ENCODE results near the gene TMEM175. TPM values are rescaled to one million over a fixed set of nuclear protein-coding genes. Genes with fewer than 3 reads are reported as not detected.

Gene TMEM175
- total and polyA plus RNA-seq, 2 donors (not counting 1 experiment from before 2014, with no cell fraction given) = 44.4 to 432 TPM

DNA sequence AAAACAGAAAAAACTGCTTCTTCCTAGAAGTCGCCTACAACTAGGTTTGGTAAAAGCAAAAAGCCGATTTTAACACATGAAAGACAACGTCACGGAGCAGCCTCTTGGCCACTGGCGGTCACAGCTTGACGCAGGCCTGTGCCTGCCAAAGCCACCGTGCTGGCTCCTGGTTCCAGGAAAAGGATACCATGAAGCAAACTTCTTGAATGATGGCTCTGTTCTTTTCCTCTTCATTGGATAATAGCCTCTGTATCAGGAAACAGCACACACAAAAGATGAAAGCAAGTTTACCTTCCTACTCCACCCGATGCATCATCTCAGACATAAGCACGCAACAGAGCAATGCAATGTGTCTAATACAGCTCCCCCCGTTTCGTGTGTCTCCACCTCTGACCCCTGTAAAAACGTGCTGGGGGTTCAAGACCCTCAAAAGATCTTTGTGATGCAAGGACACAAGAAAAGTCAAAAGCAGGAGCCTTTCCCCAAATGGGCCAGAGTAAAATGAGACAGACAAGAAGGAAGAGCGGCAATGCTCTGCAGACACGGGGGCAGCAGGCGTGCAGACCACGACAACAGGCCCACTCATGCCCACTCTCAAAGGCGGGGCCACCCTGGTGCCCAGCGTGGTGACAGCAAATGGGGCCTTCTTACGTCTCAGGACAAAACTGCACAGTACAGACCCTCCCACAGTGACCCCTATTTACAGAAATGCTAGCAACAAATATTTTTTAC, 19.5 kb upstream of the TMEM175 start:
- TF ChIP-seq, protein P1, sequence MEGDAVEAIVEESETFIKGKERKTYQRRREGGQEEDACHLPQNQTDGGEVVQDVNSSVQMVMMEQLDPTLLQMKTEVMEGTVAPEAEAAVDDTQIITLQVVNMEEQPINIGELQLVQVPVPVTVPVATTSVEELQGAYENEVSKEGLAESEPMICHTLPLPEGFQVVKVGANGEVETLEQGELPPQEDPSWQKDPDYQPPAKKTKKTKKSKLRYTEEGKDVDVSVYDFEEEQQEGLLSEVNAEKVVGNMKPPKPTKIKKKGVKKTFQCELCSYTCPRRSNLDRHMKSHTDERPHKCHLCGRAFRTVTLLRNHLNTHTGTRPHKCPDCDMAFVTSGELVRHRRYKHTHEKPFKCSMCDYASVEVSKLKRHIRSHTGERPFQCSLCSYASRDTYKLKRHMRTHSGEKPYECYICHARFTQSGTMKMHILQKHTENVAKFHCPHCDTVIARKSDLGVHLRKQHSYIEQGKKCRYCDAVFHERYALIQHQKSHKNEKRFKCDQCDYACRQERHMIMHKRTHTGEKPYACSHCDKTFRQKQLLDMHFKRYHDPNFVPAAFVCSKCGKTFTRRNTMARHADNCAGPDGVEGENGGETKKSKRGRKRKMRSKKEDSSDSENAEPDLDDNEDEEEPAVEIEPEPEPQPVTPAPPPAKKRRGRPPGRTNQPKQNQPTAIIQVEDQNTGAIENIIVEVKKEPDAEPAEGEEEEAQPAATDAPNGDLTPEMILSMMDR (IDR thresholded peaks at IDR 0.05) = no peak
- TF ChIP-seq EZH2 (IDR thresholded peaks at IDR 0.05; ENCODE audit: borderline replicate concordance, insufficient read depth, low read depth, low read length, poor library complexity, severe bottlenecking) = no peak
- H3K27me3 ChIP-seq (replicated peaks in 1 of 4; ENCODE audit: control extremely low read depth in 1 of 4, control insufficient read depth in 3 of 4, insufficient read depth in 4 of 4, low read length in 3 of 4) = no peaks in the 10 kb centered on the region
- peaks cover 2% of the 10 kb centered on the region for H3K9me3 Mint-ChIP-seq (ENCODE audit: insufficient read depth)
- 96% methylated on average over 19 of the region's 19 CpGs for WGBS (ENCODE audit: insufficient coverage)
- H3K9me3 ChIP-seq (ENCODE audit: control extremely low read depth in 1 of 3, control insufficient read depth in 2 of 3, insufficient read depth in 1 of 3, low read length in 2 of 3) = no peaks in the 10 kb centered on the region
- peaks cover 29% of the 10 kb centered on the region for H3K4me1 Mint-ChIP-seq
- ChIA-PET POLR2A (no interaction called here), CTCF (interaction anchor here (0.7 kb wide), 1 partner anchor 24 kb away, joined by 5 read pairs; no protein-coding TSS in a partner anchor)
- H2AFZ ChIP-seq (ENCODE audit: insufficient read depth, low read depth, low read length, poor library complexity, severe bottlenecking) = no peak overlapping the region
- intact Hi-C loops (cut with micrococcal nuclease) = no loop called here
- H3K4me3 ChIP-seq (ENCODE audit: control extremely low read depth in 1 of 5, extremely low read depth in 1 of 5, insufficient read depth in 1 of 5, low read depth in 2 of 5, low read length in 4 of 5) = no peak overlapping the region
- H3K4me2 ChIP-seq (replicated peaks; ENCODE audit: low read depth, low read length, poor library complexity, severe bottlenecking) = no peak overlapping the region
- peaks cover 100% of the 10 kb centered on the region for H3K79me2 ChIP-seq (ENCODE audit: control insufficient read depth, insufficient read depth, low read length)
- DNase-seq = no peak
- no peak for ATAC-seq (ENCODE audit: low read depth)
- H3K9ac ChIP-seq (ENCODE audit: low read length) = no peak overlapping the region
- H3K4me3 Mint-ChIP-seq = no peak overlapping the region
- peaks cover 2 to 44% of the 10 kb centered on the region in 2 experiments for H3K36me3 ChIP-seq (replicated peaks in 1 of 2; ENCODE audit: control extremely low read depth in 1 of 2, control insufficient read depth in 1 of 2, extremely low read depth in 1 of 2, insufficient read depth in 2 of 2, low read length in 1 of 2)
- H3K27ac Mint-ChIP-seq = no peak overlapping the region
- H3K27me3 Mint-ChIP-seq = no peaks in the 10 kb centered on the region
- H3K27ac ChIP-seq (ENCODE audit: low read length in 2 of 2) = no peak overlapping the region
- H4K20me1 ChIP-seq (ENCODE audit: control insufficient read depth, insufficient read depth, low read length, poor library complexity, severe bottlenecking) = peaks cover 98% of the 10 kb centered on the region
- H3K4me1 ChIP-seq (ENCODE audit: control insufficient read depth in 2 of 2, insufficient read depth in 2 of 2, low read length in 2 of 2) = peaks cover 20 to 24% of the 10 kb centered on the region in 2 donors

GRCh38 chr4:913280-913618, 19.0 kb upstream of the TMEM175 start:
- H3K27ac ChIP-seq (ENCODE audit: low read length in 2 of 2) = no peak overlapping the region
- peaks cover 98% of the 10 kb centered on the region for H4K20me1 ChIP-seq (ENCODE audit: control insufficient read depth, insufficient read depth, low read length, poor library complexity, severe bottlenecking)
- ChIA-PET CTCF (no interaction called here), POLR2A (no interaction called here)
- no peak for DNase-seq
- no peaks in the 10 kb centered on the region for H3K9me3 ChIP-seq (ENCODE audit: control extremely low read depth in 1 of 3, control insufficient read depth in 2 of 3, insufficient read depth in 1 of 3, low read length in 2 of 3)
- no peak overlapping the region for H3K9ac ChIP-seq (ENCODE audit: low read length)
- H3K27ac Mint-ChIP-seq = no peak overlapping the region
- TF ChIP-seq, protein P1 (IDR thresholded peaks at IDR 0.05) = no peak
- no peak for TF ChIP-seq EZH2 (IDR thresholded peaks at IDR 0.05; ENCODE audit: borderline replicate concordance, insufficient read depth, low read depth, low read length, poor library complexity, severe bottlenecking)
- WGBS (ENCODE audit: insufficient coverage) = 98% methylated on average over 4 of the region's 4 CpGs
- H3K4me1 Mint-ChIP-seq = peaks cover 35% of the 10 kb centered on the region
- peaks cover 2% of the 10 kb centered on the region for H3K9me3 Mint-ChIP-seq (ENCODE audit: insufficient read depth)
- no peak overlapping the region for H3K4me3 ChIP-seq (ENCODE audit: control extremely low read depth in 1 of 5, extremely low read depth in 1 of 5, insufficient read depth in 1 of 5, low read depth in 2 of 5, low read length in 4 of 5)
- H3K4me3 Mint-ChIP-seq = no peak overlapping the region
- H3K79me2 ChIP-seq (ENCODE audit: control insufficient read depth, insufficient read depth, low read length) = peaks cover 100% of the 10 kb centered on the region
- H3K27me3 ChIP-seq (replicated peaks in 1 of 4; ENCODE audit: control extremely low read depth in 1 of 4, control insufficient read depth in 3 of 4, insufficient read depth in 4 of 4, low read length in 3 of 4) = no peaks in the 10 kb centered on the region
- no peak for ATAC-seq (ENCODE audit: low read depth)
- H3K4me2 ChIP-seq (replicated peaks; ENCODE audit: low read depth, low read length, poor library complexity, severe bottlenecking) = no peak overlapping the region
- H3K36me3 ChIP-seq (replicated peaks in 1 of 2; ENCODE audit: control extremely low read depth in 1 of 2, control insufficient read depth in 1 of 2, extremely low read depth in 1 of 2, insufficient read depth in 2 of 2, low read length in 1 of 2) = peaks cover 2 to 39% of the 10 kb centered on the region in 2 experiments
- H3K4me1 ChIP-seq (ENCODE audit: control insufficient read depth in 2 of 2, insufficient read depth in 2 of 2, low read length in 2 of 2) = peaks cover 20 to 29% of the 10 kb centered on the region in 2 donors
- no peak overlapping the region for H2AFZ ChIP-seq (ENCODE audit: insufficient read depth, low read depth, low read length, poor library complexity, severe bottlenecking)
- intact Hi-C loops (cut with micrococcal nuclease) = no loop called here
- no peaks in the 10 kb centered on the region for H3K27me3 Mint-ChIP-seq
